Measurements from ENCODE around the gene KRTAP5-9.

GRCh38 chr11:71519546-71519945, 28.7 kb upstream of the KRTAP5-9 start:
- no peak for TF ChIP-seq CTBP2 (IDR thresholded peaks at IDR 0.05; ENCODE audit: borderline replicate concordance, insufficient read depth, insufficient read length, low read length)
- TF ChIP-seq TEAD4 (IDR thresholded peaks at IDR 0.05; ENCODE audit: low read depth, low read length): no peak
- no peak for TF ChIP-seq CTCF (IDR thresholded peaks at IDR 0.05; ENCODE audit: control extremely low read depth in 1 of 3, insufficient read depth in 1 of 3, low read depth in 1 of 3, low read length in 3 of 3)
- TF ChIP-seq HDAC2 (IDR thresholded peaks at IDR 0.05; ENCODE audit: borderline replicate concordance in 1 of 2, low read depth in 2 of 2, low read length in 2 of 2): no peak
- no peak for TF ChIP-seq POLR2AphosphoS5 (IDR thresholded peaks at IDR 0.05; ENCODE audit: low read depth, low read length)
- TF ChIP-seq ATF3 (IDR thresholded peaks at IDR 0.05; ENCODE audit: insufficient read depth, low read depth, low read length): no peak

Data from H1 (cell line).